HG02571 (cell line): ENCODE measurements around the gene BAD.

Experiments used
- ATAC-seq: cut with Tn5 transposase; IDR thresholded peaks from one replicate; pipeline ENCODE4 v1.9.1; 2021; ENCODE audit warnings: mild to moderate bottlenecking, moderate library complexity; ENCODE audit not compliant: unreplicated experiment

The BAD gene

DNA sequence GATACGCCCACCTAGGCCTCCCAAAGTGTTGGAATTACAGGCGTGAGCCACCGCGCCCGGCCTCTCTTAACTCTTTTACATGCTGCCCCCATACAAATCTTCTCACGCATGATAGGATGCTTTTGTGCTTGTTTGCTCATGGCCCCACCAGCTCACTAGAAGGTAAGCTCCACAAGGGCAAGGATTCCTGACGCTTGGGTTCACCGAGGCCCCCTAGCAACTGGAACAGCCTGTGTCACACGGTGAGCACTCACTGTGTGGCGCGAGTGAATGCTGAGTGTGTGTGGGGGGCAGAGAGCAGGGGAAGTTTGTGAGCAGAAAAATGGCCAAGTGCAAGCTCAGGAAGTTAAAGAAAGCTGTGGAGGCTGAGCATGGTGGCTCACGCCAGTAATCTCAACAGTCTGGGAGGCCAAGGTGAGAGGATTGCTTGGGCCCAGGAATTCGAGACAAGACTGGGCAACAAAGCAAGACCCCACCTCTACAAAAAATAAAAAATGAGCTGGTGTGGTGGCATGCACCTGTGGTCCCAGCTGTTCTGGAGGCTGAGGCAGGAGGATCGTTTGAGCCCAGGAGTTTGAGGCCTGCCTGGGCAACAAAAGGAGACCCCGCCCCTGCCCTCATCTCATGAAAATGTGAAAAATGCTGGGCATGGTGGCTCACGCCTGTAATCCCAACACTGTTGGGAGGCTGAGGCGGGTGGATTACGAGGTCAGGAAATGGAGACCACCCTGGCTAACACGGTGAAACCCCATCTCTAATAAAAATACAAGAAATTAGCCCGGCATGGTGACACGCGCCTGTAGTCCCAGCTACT, 2.3 kb downstream of the BAD start:
- ATAC-seq = no peak

DNA sequence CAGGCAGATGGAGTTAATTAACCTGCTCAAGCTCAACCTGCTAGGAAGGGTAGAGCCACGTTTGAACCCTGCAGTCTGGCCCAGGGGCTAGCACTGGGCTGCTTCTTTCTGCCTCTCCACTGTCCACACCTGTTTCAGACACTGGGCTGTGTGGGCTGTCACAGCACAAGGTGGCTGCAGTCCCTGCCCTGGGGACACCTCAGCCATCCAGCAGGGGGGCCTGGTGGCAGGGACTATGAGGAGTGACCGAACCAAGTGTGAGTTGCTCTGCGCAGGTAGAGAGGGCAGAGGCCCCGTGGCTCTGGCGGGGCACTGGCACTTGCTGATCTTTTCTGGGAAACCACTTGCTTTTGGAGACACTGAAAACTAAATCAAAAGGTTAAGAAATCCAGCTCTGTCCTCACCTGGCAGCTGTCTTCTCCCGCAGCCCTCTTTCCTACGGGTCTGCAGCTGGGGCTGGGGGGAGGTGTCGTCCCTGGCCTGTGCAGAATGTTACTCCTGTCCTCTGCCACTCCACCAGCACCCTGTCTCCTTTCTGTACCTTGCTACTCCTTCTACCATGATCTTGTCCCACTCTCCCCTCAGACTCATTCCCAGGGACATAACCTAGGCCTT, 5.8 kb downstream of the BAD start:
- no peak for ATAC-seq

DNA sequence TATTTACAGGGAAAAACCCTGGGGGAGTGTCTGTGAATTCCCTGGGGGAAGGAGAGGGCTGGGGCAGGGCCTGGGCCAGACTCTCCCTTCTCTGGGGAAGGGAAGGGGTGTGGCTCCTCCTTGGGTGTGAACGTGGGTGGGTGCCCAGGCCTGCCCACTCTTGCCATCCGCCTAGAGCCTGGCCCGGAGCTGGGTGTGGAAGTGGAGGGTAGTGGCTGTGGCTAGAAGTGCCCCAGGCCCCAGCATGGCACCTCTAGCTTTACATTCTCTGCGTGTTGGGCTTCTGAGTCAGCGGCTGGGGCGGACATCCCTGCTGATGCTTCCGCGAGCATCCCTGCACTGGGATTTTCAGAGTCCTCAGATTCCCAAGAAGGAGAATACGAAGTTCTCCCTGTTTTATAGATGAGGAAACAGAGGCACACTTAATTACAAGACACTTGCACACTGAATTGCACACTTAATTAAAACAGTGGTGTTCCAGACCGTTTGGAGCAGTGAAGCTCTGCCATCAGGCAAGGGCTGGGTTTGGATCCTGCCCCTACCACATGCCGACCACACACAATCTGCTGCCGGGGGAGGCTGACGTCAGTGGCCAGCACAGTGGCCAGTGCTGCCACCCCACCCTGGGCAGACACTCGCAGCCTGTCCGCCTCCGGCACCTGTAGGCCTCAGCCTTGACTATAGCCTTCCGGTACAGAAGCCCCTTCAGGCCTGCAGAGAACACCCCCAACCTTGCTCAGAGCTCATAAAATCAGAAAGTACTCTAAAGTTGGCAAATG, 7.6 kb downstream of the BAD start:
- ATAC-seq = no peak

- ATAC-seq = no peak
Measured at GRCh38 chr11:64275841-64276240, 8.6 kb downstream of the BAD start.

DNA sequence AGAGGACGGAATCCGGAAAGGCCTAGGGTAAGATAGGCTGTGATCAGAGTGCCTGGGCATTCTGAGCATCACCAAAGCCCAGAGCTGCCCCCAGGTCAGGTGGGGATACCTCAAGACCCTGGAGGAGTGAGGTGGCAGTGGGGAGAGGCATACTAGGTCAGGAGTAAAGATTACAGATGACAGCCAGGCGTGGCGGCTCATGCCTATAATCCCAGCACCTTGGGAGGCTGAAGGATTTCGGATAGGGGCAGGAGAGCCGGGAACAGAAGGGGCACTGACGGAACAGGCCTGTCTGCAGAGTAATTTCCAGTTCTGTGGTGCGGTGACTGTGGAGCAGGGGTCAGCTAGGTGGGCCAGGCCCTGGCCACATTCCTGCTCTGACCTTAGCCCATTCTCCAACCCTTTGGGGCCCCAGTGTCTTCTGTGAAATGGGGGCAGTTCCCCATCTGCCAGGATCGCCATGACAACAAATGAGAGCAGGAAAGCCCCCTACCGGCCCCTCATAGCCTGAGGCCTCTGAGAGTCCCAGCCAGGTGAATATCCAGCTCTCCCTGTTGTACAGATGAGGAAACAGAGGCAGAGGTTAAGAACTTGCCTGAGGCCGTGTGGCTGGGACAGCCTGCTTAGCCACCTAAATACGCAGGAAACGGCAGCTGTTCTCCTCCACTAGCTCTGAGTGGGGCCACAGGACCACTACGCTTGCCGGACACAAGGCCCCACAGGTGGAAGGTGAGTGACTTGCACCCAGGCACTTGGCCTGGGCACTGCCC, 9.2 kb downstream of the BAD start:
- no peak for ATAC-seq

DNA sequence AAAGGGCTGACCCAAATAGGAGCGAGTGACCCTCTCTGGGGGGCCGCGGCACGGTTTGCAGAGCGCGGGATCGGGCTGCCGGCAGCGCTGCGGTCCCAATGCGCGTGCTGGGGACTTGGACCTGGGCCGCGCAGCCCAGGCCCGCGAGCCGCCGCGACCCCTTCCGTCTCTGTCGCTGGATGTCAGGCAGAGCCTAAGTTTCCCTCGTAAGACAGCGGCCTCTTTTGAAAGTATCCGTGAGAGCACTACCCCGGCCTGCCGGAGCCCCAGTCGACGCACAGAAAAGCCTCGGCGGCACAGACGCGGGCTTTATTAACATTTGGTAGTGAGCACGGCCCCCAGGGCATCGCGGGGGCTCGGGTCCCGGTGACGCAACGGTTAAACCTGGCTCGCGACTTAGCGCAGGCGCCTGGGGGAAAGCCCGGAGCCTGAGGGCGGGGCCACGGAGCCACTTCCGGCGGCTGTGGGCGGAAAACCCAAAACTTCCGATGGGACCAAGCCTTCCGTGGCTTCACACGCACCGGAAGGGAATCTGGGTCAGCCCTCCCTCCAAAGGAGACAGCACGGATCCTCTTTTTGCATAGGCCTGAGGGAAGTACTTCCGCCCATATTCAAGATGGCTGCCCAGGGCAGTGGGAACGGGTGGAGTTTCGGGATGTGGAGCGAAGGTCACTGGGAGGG, 14.8 kb downstream of the BAD start:
- ATAC-seq = peak; percentile 71

GRCh38 chr11:64268893-64269539, 15.4 kb downstream of the BAD start:
- peak; percentile 4 for ATAC-seq

GRCh38 chr11:64268025-64268892, 16.2 kb downstream of the BAD start:
- no peak for ATAC-seq

- no peak for ATAC-seq
Measured at GRCh38 chr11:64267207-64267945, 17.1 kb downstream of the BAD start.

GRCh38 chr11:64266339-64266738, 18.1 kb downstream of the BAD start:
- ATAC-seq = no peak

GRCh38 chr11:64265176-64266160, 19.0 kb downstream of the BAD start:
- ATAC-seq = no peak

- no peak for ATAC-seq
Measured at GRCh38 chr11:64264371-64264852, 20.1 kb downstream of the BAD start.

GRCh38 chr11:64263947-64264317, 20.5 kb downstream of the BAD start:
- no peak for ATAC-seq

GRCh38 chr11:64263021-64263946, 21.2 kb downstream of the BAD start:
- no peak for ATAC-seq

- no peak for ATAC-seq
Measured at GRCh38 chr11:64262271-64263002, 22.0 kb downstream of the BAD start.
